Rectal smooth muscle tissue (tissue), 1 donor: Measurements from ENCODE around the gene SFI1.
A peak's percentile ranks its signal among the peaks of the same experiment; 100 is the strongest.

ENCODE experiments used
- H3K27ac ChIP-seq: one replicate; pipeline ENCODE4 v1.7.0; 2013; ENCODE audit warnings: low read depth, low read length, inconsistent platforms
- H3K27me3 ChIP-seq: one replicate; pipeline ENCODE4 v1.7.0; 2013; ENCODE audit warnings: low read length; ENCODE audit not compliant: control insufficient read depth, insufficient read depth
- H3K36me3 ChIP-seq: one replicate; pipeline ENCODE4 v1.7.0; 2013; ENCODE audit warnings: low read length; ENCODE audit not compliant: control insufficient read depth, insufficient read depth
- H3K4me1 ChIP-seq: one replicate; pipeline ENCODE4 v1.7.0; 2013; ENCODE audit warnings: low read length; ENCODE audit not compliant: control insufficient read depth, insufficient read depth
- H3K4me3 ChIP-seq: one replicate; pipeline ENCODE4 v1.7.0; 2013; ENCODE audit warnings: low read length
- H3K9ac ChIP-seq: one replicate; pipeline ENCODE4 v1.7.0; 2013; ENCODE audit warnings: low read length

The SFI1 gene

GRCh38 chr22:31609716-31610115, 113.4 kb downstream of the SFI1 start:
- no peak overlapping the region for H3K9ac ChIP-seq
- H3K4me3 ChIP-seq = no peak overlapping the region
- no peak overlapping the region for H3K27ac ChIP-seq
- no peaks in the 10 kb centered on the region for H3K27me3 ChIP-seq
- H3K4me1 ChIP-seq = peaks cover 4% of the 10 kb centered on the region
- peaks cover 11% of the 10 kb centered on the region for H3K36me3 ChIP-seq

GRCh38 chr22:31610611-31611010, 114.3 kb downstream of the SFI1 start:
- Histone ChIP-seq H3K27me3 (no peaks in the 10 kb centered on the region), H3K27ac (peak overlapping the region; percentile 27), H3K4me1 (peaks cover 4% of the 10 kb centered on the region), H3K4me3 (no peak overlapping the region), H3K36me3 (peaks cover 13% of the 10 kb centered on the region), H3K9ac (no peak overlapping the region)

- Histone ChIP-seq H3K4me3 (no peak overlapping the region), H3K27ac (peak overlapping the region; percentile 27), H3K36me3 (peaks cover 10% of the 10 kb centered on the region), H3K9ac (no peak overlapping the region), H3K27me3 (no peaks in the 10 kb centered on the region), H3K4me1 (peaks cover 4% of the 10 kb centered on the region)
These were observed 114.9 kb downstream of the SFI1 start for GRCh38 chr22:31611061-31611760.

GRCh38 chr22:31612891-31613285, 116.6 kb downstream of the SFI1 start:
- Histone ChIP-seq H3K36me3 (peaks cover 11% of the 10 kb centered on the region), H3K27ac (no peak overlapping the region)

GRCh38 chr22:31613286-31613903, 117.1 kb downstream of the SFI1 start:
- Histone ChIP-seq H3K4me3 (no peak overlapping the region), H3K4me1 (peaks cover 4% of the 10 kb centered on the region), H3K36me3 (peaks cover 7% of the 10 kb centered on the region), H3K9ac (no peak overlapping the region), H3K27ac (no peak overlapping the region), H3K27me3 (no peaks in the 10 kb centered on the region)

More at GRCh38 chr22:31612891-31613285, 116.6 kb downstream of the SFI1 start:
- no peak overlapping the region for H3K9ac ChIP-seq
- no peak overlapping the region for H3K4me3 ChIP-seq
- H3K27me3 ChIP-seq = no peaks in the 10 kb centered on the region
- H3K4me1 ChIP-seq = peaks cover 4% of the 10 kb centered on the region

- H3K36me3 ChIP-seq = peaks cover 10% of the 10 kb centered on the region
- no peak overlapping the region for H3K9ac ChIP-seq
- no peaks in the 10 kb centered on the region for H3K27me3 ChIP-seq
- no peak overlapping the region for H3K27ac ChIP-seq
- no peak overlapping the region for H3K4me3 ChIP-seq
- H3K4me1 ChIP-seq = peaks cover 4% of the 10 kb centered on the region
These were observed 117.6 kb downstream of the SFI1 start for GRCh38 chr22:31613904-31614296.

- H3K27me3 ChIP-seq = no peaks in the 10 kb centered on the region
- H3K27ac ChIP-seq = no peak overlapping the region
- H3K36me3 ChIP-seq = peaks cover 21% of the 10 kb centered on the region
- peaks cover 4% of the 10 kb centered on the region for H3K4me1 ChIP-seq
- no peak overlapping the region for H3K9ac ChIP-seq
- no peak overlapping the region for H3K4me3 ChIP-seq
These were observed 118.6 kb downstream of the SFI1 start for GRCh38 chr22:31614781-31615490.

- Histone ChIP-seq H3K27me3 (no peaks in the 10 kb centered on the region), H3K9ac (no peak overlapping the region), H3K27ac (no peak overlapping the region)
These were observed 119.1 kb downstream of the SFI1 start for GRCh38 chr22:31615491-31615860.

GRCh38 chr22:31615940-31616314, 119.6 kb downstream of the SFI1 start:
- Histone ChIP-seq H3K27me3 (no peaks in the 10 kb centered on the region), H3K9ac (no peak overlapping the region), H3K36me3 (peaks cover 27% of the 10 kb centered on the region), H3K4me3 (no peak overlapping the region), H3K27ac (no peak overlapping the region), H3K4me1 (peaks cover under 1% of the 10 kb centered on the region)

More at GRCh38 chr22:31615491-31615860, 119.1 kb downstream of the SFI1 start:
- peaks cover 25% of the 10 kb centered on the region for H3K36me3 ChIP-seq
- H3K4me1 ChIP-seq = peaks cover 4% of the 10 kb centered on the region
- H3K4me3 ChIP-seq = no peak overlapping the region

GRCh38 chr22:31616315-31616980, 120.1 kb downstream of the SFI1 start:
- Histone ChIP-seq H3K4me1 (no peaks in the 10 kb centered on the region), H3K27ac (no peak overlapping the region), H3K36me3 (peaks cover 32% of the 10 kb centered on the region)

GRCh38 chr22:31618057-31618456, 121.7 kb downstream of the SFI1 start:
- Histone ChIP-seq H3K9ac (no peak overlapping the region), H3K27me3 (no peaks in the 10 kb centered on the region), H3K27ac (no peak overlapping the region), H3K4me1 (no peaks in the 10 kb centered on the region), H3K4me3 (no peak overlapping the region), H3K36me3 (peaks cover 34% of the 10 kb centered on the region)

More at GRCh38 chr22:31616315-31616980, 120.1 kb downstream of the SFI1 start:
- Histone ChIP-seq H3K9ac (no peak overlapping the region), H3K4me3 (no peak overlapping the region), H3K27me3 (no peaks in the 10 kb centered on the region)

GRCh38 chr22:31618471-31619176, 122.3 kb downstream of the SFI1 start:
- H3K36me3 ChIP-seq = peaks cover 34% of the 10 kb centered on the region
- no peaks in the 10 kb centered on the region for H3K27me3 ChIP-seq
- no peak overlapping the region for H3K4me3 ChIP-seq
- H3K27ac ChIP-seq = no peak overlapping the region
- H3K9ac ChIP-seq = no peak overlapping the region
- H3K4me1 ChIP-seq = no peaks in the 10 kb centered on the region
